Right kidney (tissue), 1 donor: ENCODE measurements around the gene IGF2BP1.
"Not testable (repeated sequence)": the region's sequence is repeated elsewhere in the genome, so short reads cannot be mapped to it uniquely, and the experiment has no call there.

Experiments used
- DNase-seq: peaks from one replicate; pipeline ENCODE4 v3.0.0-alpha.2; 2016

The IGF2BP1 gene

GRCh38 chr17:49018116-49018612, 21.0 kb downstream of the IGF2BP1 start:
- DNase-seq: no peak

GRCh38 chr17:49018748-49019147, 21.6 kb downstream of the IGF2BP1 start:
- no peak for DNase-seq

- DNase-seq: no peak
Observed at GRCh38 chr17:49020609-49021008, 23.4 kb downstream of the IGF2BP1 start.

DNA sequence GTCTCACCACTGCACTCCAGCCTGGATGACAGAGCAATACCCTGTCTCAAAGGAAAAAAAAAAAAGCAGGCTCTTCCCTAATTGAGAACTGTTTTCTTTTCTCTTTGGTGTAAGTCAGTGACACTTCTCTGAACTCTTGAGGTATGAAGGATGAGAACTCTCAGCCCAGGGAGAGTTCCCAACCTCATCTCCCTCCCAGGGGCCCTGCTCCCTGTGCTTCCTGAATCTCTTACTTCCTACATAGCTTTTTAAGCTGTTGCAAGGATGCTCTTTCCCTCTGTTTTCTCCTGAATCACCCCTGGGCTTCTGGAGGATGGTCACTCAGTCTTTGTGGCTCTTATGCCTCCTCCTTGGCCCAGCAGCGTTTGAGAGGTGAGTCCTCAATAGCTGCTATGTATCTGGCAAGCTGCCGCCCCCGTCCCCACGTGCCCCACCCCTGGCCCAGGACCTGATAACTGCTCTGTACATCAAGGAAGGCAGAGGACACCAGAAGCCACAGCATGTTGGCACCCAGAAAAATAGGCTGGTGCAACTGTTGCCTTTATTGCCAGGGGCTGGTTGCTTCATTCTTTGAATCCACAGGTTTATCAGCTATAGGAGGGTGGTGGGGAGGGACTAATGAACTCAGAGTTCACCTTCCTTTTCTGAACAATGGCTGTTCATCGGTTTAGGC, 24.0 kb downstream of the IGF2BP1 start:
- DNase-seq: no peak

DNA sequence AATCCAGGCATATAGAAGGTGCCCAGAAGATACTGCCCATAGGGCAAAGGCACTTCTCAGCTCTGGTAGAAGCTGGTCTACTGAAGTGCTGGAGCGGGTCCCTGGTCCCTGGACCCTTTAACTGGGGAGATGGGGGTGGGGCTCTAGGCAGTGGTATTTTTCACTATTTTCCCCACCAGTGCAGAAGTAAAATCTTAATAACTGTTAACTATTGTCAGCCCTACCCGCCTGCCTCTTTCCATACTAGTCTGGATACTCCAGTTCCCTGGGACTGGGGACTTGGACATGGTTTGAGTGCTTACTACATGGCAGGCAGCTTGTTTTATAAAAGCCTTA, 24.6 kb downstream of the IGF2BP1 start:
- DNase-seq: no peak

DNA sequence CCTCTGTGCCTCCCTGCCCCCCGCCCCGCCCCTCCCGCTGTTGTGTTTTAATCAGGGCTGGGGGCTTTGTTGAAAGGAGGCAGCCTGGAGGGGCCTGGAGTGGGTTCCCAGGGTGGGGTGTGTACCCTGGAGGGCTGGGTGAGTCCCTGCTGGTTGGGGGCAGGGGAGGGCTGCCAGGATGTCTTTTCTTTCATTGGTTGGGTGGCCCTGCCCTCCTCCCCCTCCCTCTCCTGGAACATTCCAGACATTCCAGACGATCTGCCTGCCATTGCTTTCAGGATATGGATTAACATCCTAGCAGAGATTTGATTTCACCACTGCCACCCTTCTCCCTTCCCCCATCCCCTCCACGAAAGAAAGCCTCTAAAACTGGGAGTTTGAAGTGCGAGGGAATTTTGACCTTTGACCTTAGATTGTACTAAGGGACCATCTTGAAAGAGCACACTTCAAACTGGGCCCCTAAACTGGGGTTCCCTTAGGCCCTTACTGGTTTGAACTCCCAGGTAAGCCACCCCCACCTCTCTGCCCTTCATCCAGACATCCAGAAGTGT, 25.3 kb downstream of the IGF2BP1 start:
- peak; percentile 65 for DNase-seq

DNA sequence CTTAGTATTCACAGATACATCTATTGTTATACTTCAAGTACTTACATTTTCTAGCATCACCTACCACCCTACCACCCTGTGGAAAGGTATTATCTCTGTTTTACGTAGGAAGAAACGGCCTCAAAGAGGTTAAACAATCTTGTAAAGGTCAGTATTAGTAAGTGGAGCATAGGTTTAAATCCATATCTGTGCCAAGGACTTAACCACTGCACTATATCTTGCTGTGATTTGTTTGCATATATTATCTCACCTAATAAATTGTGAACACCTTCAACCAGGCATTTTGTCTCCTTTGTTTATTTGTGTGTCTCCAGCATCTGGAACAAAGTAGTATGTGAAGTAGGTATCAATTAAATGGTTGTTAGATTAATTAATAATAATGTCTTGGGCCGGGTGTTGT, 27.3 kb downstream of the IGF2BP1 start:
- no peak for DNase-seq

GRCh38 chr17:49026447-49026846, 29.3 kb downstream of the IGF2BP1 start:
- not testable (repeated sequence) for DNase-seq

- no peak for DNase-seq
Observed at GRCh38 chr17:49028271-49028670, 31.1 kb downstream of the IGF2BP1 start.

- no peak for DNase-seq
Observed at GRCh38 chr17:49029801-49030200, 32.6 kb downstream of the IGF2BP1 start.

- DNase-seq: no peak
Observed at GRCh38 chr17:49031965-49032928, 35.1 kb downstream of the IGF2BP1 start.

DNA sequence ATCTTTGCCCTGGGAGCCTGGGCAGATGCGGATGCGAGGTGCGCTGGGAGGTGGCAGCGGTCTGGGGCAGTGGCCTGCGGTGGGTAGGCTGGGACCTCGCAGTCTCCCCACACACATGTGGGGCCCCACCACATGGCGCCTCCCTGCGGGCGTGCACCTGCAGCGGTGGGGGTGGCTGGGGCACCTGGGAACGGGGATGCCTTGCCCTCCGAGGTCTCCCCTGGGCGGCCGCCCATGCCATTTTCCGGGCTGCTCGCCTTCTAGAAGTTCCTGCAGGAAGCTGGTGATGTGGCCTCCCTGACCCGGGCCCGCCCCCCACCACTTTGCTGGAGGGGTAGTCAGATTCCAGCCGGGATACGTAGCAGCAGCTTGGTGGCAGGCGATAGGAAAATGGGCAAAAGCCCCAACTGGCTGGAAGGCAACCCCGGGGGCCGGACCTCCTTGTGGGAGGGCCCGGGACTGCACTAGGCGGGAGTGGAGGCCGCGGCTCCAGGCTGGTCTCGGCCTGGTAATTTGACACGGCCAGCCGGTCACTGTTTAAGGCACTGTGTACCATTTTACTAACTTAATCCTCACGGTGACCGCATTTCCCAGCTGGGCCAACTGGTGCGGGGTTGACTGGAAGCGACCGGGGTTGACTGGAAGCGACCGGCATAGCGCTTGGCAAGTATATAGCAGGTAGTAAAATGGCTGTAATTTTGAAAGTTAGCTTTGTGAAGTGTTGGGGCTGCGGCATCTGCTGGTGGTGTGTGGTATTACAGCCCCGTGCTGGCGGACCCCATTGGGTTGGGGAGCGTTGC, 38.5 kb downstream of the IGF2BP1 start:
- DNase-seq: peak; percentile 79

DNA sequence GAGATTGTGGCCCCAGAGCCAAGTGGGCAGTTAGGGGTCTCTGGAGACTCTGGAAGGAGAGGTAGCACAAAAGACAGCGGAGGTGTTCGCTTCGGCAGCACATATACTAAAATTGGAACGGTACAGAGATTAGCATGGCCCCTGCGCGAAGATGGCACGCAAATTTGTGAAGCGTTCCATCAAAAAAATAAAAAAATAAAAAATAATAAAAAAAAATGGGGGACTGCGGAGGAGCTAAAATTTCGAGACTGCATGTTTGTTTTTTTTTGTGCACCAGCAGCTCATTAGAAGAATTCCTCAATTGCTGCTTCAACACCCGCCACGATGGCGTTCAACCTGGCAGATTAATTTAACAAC, 39.1 kb downstream of the IGF2BP1 start:
- DNase-seq: no peak

DNA sequence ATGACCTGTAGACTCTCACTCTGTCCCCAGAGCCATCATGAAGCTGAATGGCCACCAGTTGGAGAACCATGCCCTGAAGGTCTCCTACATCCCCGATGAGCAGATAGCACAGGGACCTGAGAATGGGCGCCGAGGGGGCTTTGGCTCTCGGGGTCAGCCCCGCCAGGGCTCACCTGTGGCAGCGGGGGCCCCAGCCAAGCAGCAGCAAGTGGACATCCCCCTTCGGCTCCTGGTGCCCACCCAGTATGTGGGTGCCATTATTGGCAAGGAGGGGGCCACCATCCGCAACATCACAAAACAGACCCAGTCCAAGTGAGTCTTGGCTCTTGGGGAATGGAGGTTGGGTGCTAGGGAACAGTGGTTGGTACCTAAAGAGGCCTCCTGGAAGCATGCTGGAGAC, 41.0 kb downstream of the IGF2BP1 start:
- DNase-seq: no peak

DNA sequence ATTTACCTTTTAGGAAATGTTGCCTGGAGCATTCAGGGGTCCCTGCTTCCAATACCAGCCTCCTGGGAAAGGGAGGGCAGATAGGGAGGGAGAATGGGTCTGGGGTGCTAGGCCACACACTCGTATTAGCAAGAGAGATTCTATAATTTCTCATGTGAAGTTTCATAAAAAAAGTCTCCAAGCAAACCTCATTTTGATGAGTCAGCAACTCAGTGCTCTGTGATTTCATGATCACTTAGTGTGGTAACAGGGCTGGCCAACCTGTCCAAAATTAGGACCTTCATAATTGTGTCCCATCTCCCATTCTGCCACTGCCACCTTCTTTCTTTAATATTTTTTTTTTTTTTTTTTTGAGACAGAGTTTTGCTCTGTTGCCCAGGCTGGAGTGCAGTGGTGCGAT, 41.4 kb downstream of the IGF2BP1 start:
- DNase-seq: no peak

DNA sequence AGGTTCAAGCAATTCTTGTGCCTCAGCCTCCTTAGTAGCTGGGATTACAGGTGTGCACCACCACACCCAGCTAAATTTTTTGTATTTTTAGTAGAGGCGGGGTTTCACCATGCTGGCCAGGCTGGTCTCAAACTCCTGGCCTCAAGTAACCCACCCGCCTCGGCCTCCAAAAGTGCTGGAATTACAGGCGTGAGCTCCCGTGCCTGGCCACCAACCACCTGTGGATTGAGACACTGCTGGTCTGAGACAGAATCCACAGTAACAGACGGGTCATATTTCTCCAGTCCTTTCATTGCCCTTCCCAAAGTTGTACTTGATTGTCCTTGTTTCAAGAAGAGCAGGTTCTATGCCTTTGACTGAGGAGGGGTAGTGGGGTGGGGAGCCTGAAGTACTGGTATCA, 42.3 kb downstream of the IGF2BP1 start:
- DNase-seq: not testable (repeated sequence)

DNA sequence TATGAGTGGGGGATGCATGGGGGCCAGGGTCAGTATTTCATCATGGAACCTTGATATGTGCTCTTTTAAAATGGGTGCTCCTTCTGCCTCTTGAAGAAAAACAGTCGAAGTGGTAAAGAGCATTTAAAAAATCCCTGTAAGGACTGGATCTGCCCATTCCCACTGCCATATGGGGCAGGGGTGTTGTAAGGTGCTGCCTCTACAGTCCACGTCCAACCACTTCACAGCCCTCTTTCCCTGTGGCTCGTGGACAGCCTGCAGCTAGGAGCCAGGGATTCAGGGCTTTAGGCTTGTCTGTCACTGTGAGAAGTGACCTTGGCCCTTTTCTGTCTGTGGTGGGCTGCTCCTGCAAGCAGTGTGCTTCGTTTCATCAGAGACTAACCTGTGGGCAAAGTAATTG, 44.3 kb downstream of the IGF2BP1 start:
- DNase-seq: no peak

- DNase-seq: no peak
Observed at GRCh38 chr17:49045376-49045775, 48.2 kb downstream of the IGF2BP1 start.

GRCh38 chr17:49046912-49047311, 49.7 kb downstream of the IGF2BP1 start:
- no peak for DNase-seq

GRCh38 chr17:49049265-49049664, 52.1 kb downstream of the IGF2BP1 start:
- DNase-seq: no peak

GRCh38 chr17:49050611-49051010, 53.4 kb downstream of the IGF2BP1 start:
- DNase-seq: no peak

- no peak for DNase-seq
Observed at GRCh38 chr17:49051269-49051668, 54.1 kb downstream of the IGF2BP1 start.
